COLO668 (cell line): ENCODE results near the gene MRM3.
"Not testable (repeated sequence)": the region's sequence is repeated elsewhere in the genome, so short reads cannot be mapped to it uniquely, and the experiment has no call there.

Experiments used
- DNase-seq: peaks from one replicate; lab custom pipeline; 2025; ENCODE audit not compliant: unreplicated experiment; lab: John Stamatoyannopoulos, UW

MRM3 gene

GRCh38 chr17:753418-753817 is 28.7 kb upstream of the MRM3 start:
- no peak for DNase-seq

DNA sequence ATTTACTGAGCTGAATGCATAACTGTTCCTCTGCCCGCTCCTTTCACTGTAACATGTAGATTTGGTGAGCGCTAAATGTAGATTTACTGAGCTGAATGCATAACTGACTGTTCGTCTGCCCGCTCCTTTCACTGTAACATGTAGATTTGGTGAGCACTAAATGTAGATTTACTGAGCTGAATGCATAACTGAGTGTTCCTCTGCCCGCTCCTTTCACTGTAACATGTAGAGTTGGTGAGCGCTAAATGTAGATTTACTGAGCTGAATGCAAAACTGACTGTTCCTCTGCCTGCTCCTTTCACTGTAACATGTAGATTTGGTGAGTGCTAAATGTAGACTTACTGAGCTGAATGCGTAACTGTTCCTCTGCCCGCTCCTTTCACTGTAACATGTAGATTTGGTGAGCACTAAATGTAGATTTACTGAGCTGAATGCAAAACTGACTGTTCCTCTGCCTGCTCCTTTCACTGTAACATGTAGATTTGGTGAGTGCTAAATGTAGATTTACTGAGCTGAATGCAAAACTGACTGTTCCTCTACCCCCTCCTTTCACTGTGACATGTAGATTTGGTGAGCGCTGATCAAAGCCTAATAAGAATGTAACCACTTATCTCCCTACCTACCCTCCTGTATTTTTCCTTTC is 26.7 kb upstream of the MRM3 start:
- DNase-seq: not testable (repeated sequence)

DNA sequence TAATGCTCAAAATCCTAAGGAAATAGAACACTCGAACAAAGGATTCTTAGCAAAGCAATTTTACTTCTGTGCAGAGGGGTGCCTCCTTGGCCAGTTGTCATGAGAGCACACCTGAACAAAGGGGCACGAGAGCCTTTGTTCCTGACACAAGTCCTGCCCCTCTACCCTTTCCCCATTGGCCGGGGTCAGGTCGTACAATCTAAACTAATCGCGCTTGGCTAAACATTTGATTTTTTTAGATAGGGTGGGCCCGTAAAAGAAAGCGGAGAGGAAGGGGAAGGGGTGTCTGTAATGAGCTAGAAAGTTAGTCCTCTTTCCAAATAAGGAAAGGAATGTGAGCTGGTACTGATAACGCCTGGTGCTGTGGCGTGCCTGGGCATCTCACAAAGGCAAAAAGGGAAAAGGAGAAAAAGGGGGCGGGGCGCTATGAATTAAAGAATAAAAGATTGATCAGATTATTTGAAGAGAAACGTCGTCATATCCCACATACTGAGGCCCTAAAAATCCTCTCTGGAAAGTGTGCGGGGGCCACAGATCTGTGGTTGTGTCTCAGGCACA is 26.1 kb upstream of the MRM3 start:
- DNase-seq: not testable (repeated sequence)

DNA sequence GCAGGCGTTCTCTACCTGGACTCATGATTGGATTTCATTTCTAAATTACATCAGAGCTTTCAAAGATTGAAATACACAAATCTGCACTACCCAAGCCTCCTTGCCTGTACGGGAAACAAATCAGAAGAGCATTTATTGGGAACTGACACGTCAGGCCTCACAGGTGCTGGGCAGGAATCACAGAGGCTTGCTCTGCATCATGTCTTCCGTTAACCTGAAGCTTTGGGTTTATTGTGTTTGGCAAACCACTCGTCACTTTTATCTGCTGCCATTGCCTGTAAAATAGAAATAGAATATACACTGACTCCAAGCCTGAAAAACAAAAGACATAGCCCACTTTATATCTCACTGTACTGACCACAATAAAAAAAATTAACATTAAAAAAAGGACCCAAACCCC is 22.2 kb upstream of the MRM3 start:
- DNase-seq: no peak

GRCh38 chr17:760371-760770 is 21.8 kb upstream of the MRM3 start:
- DNase-seq: no peak

DNA sequence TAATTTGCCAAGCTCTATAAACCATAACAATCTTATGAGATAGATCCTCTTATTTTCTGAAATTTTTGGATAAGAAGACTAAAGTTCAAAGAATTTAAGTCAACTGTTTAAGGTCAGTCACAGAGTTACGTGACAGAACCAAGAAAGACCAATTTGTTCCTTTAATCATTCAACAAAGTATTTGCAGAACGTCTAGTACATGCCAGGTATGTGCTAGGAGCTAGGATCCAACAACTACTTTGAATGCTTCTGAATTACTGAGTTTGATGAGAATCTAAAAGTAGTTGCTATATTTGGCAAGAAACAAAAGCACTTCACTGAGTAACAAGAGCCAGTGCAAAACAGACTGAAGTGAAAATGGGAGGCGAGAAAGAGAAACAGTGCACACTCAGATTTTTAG is 15.1 kb upstream of the MRM3 start:
- no peak for DNase-seq

GRCh38 chr17:773016-773415 is 9.1 kb upstream of the MRM3 start:
- no peak for DNase-seq

DNA sequence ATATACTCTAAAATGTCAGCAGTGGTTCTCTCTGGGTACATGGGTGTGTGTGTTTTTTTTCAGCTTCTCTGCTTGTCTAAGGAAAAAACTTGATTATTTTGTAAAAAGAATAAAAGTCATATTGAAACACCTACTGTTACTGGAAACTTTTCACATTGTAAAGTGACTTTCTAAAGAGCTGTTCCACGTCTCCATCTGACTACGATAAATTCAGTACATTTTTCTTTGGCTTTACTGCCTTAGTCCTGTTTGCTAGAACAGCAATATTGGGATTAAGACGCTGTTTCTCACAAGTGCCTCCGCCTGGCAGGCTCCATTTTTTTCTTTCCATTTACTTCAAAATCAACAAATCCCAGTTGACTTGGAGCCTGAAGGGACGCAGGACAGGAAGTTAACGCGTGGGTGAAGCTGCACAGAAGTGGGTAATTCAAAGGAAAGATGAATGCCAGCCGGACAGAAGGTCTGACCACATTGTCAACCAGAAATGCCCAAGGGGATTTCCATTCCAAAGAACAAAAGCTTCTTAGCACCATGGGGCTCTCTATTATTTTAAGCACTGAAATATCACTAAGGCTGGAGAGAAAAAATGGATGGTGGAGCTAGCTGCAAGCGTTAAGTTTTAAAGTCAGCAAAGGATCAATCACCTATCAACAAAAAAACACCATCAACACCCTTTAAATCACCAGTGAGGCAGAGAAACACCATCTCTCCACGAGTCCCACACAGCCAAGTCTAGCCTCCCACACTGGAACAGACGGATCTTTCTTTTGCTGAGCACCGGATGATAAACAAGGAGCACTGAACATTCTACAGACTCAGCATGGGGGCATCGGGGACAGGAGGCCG is 8.5 kb upstream of the MRM3 start:
- no peak for DNase-seq

DNA sequence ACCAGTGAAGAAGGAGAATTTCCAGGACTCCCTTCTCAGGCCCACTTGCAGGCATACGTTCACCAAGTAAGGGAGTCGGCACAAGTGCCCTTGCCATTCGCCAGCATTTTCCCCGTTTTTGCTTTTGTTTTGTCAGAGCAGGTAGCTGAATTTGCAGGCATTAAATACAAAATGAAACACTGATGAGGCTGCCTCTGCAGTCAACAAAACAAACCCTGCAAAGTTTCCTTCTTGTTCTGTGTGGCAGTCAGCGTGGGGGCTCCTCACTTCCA is 7.9 kb upstream of the MRM3 start:
- no peak for DNase-seq

DNA sequence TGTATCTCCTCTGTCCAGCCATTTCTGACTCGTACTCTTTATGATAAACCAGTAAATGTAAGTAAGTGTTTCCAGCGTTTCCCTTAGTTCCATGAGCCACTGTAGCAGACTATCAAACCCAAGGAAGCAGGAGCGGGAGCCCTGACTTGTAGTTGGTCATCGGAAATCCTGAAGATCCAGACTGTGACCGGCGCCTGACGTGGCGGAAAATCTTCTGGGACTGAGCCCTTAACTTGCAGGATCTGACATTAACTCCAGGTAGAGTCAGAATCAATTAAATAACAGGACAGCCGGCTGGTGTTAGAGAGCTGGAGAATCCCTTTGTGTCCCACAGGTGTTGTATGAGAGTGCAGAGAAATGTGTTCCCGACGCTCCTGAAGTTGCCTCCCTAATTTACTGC is 4.1 kb upstream of the MRM3 start:
- no peak for DNase-seq

DNA sequence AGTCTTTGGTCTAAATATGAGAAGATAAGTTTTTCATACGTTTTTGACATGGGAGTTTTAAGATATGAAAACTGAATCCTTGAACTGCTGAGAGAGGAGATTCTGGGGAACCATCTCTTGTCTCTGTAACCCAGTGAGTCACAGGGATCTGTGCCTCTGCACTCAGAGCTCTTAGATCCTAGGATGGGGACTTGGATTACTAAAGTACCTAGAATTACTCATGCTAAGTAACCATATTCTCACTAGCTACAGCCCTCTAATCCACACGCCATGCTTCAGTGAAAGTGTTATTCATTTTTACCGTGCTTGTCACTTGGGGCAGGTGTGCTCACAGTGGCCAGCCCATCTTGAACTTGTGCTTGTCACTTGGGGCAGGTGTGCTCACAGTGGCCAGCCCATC is 2.0 kb downstream of the MRM3 start:
- no peak for DNase-seq

DNA sequence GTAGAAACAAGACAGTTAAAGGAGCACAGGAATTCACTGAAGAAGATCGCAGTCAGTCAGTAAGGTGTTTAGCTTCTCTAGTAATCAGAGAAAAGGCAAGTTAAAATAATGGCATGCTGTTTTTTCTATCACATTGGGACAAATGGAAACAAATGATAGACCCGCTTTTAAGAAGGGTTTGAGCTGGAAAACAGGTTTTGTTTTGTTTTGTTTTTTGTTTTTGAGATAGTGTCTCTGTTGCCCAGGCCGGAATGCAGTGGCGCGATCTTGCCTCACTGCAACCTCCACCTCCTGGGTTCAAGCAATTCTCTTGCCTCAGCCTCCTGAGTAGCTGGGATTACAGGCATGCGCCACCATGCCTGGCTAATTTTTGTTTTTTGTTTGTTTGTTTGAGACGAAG is 3.7 kb downstream of the MRM3 start:
- not testable (repeated sequence) for DNase-seq

DNA sequence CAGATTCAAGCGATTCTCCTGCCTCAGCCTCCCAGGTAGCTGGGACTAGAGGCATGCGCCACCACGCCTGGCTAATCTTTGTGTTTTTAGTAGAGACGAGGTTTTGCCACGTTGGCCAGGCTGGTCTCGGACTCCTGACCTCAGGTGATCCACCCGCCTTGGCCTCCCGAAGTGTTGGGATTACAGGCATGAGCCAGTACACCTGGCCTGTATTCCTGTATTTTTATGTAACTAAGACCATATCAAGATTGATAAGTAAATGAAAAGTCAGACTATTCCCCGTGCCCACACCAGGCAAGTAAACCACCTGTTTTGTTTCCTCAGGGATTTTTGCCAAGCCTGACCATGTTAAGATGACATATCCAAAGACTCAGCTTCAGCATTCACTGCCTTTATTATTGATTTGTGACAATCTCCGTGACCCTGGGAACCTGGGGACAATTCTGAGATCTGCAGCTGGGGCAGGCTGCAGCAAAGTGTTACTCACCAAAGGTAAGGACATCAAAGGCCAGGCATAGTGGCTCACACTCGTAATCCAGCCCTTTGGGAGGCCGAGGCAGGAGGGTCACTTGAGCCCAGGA is 5.6 kb downstream of the MRM3 start:
- no peak for DNase-seq

DNA sequence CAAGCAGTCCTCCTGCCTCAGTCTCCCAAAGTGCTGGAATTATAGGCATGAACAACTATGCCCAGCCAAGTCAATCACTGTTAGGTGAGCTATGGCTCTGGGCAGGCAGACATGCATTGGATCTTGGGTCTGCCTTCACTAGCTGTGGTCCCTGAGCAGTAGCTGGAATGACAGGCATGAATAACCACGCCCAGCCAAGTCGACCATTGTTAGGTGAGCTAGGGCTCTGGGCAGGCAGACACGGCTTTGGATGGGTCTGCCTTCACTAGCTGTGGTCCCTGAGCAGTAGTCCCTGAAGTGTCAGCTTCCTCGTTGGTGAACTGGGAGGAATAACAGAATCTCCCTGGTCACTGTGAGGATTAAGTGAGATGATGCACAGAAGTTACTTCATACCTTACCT is 6.4 kb downstream of the MRM3 start:
- no peak for DNase-seq

GRCh38 chr17:789160-789840 is 7.1 kb downstream of the MRM3 start:
- DNase-seq: no peak

DNA sequence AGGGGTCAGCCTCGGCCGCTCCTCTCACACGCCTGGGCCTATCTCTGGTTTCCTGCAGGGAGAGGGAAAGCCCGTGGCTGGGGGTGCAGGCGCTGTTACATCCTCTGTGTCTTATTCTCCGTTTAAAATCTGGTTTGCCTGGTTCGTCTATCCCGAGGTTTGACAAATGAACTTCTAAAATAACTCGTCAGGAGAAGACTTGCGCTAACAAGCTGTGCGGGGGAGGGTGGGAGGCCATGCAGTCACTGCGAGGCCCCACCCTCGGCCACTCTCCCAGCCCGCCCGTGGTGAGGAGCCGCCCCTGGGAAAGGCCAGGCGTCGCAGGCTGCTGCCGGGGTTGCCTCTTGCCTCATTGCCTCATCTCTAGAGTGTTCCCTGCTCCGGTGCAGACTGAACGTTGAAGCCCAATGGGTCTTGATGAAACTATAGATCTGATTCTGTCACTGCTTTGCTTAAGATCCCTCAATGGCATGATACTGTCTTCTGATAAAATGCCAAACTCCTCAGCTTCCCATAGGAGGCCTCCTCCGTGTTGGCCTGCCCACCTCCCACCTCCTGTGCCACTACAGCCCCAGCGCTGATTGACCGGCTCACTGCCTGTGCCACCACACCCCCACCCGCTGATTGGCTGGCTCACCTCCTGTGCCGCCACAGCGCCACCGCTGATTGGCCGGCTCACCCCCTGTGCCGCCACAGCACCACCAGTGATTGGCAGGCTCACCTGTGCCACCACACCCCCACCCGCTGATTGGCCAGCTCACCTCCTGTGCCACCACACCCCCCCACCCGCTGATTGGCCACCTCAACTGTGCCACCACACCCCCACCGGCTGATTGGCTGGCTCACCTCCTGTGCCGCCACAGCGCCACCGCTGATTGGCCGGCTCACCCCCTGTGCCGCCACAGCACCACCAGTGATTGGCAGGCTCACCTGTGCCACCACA is 8.0 kb downstream of the MRM3 start:
- not testable (repeated sequence) for DNase-seq

DNA sequence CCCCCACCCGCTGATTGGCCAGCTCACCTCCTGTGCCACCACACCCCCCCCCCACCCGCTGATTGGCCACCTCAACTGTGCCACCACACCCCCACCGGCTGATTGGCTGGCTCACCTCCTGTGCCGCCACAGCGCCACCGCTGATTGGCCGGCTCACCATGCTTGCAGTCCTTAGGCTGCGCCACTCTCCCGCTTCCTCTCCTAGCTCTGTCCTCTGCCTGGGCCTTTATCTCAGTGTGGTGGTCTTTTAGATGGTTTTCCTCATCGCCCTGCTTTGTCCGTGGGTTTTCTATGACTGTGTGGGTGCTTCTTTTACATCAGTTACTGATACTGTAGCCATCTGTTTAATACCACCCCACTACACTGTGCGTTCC is 8.7 kb downstream of the MRM3 start:
- DNase-seq: not testable (repeated sequence)

DNA sequence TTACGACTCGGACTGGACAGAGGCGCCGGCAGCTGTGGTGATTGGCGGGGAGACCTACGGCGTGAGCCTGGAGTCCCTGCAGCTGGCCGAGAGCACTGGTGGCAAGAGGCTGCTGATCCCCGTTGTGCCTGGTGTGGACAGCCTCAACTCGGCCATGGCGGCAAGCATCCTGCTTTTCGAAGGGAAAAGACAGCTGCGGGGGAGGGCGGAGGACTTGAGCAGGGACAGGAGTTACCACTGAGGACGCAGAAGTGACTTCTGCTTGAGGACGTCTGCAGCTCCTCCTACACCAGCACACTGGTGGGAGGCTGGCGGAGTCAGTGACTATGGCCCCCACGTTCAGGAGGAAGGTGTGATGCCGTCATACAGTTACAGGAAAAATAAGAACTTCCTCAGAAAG is 9.7 kb downstream of the MRM3 start:
- no peak for DNase-seq

DNA sequence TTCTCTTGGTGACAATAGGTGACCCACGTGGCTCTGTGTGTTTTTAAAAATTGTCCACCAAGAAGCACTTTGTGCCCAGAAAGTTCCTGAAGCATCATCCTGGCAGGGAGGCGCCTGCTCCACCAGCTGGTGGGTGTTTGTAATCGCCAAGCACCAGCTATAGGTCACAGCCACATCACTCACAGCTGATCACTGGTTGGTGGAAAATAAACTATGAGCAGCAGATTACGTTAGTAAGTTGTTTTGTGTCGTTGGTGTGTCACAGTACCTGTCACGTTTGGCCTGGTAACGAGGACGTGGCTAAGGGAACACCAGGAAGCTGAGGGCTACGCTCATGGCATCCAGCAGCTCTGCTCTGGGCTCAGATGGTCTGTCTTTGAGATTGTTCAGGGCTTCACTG is 10.1 kb downstream of the MRM3 start:
- no peak for DNase-seq

GRCh38 chr17:794876-795275 is 12.7 kb downstream of the MRM3 start:
- peak; percentile 52 for DNase-seq

DNA sequence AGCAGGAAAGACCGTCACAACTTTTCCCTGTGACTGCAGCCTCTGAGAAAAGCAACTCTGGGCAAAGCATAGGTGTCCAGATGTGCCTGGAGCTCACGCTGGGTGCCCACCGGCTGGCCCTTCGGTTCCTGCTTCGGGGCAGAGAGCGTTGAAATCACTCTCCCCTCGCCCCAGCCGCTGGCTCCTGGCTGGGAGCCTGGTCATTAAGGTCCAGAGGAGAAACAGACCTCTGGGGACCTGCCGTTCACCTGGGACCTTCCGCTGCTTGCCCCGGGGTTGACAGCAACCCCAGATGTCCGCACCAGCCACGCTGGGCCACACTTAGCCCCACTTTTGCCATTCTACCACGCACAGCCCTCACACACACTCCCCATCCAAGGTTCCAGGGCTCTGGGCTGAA is 13.1 kb downstream of the MRM3 start:
- no peak for DNase-seq
